Measurements from ENCODE around the gene HADHB.
"Not testable (repeated sequence)": the region's sequence is repeated elsewhere in the genome, so short reads cannot be mapped to it uniquely, and the experiment has no call there.

Gene HADHB

DNA sequence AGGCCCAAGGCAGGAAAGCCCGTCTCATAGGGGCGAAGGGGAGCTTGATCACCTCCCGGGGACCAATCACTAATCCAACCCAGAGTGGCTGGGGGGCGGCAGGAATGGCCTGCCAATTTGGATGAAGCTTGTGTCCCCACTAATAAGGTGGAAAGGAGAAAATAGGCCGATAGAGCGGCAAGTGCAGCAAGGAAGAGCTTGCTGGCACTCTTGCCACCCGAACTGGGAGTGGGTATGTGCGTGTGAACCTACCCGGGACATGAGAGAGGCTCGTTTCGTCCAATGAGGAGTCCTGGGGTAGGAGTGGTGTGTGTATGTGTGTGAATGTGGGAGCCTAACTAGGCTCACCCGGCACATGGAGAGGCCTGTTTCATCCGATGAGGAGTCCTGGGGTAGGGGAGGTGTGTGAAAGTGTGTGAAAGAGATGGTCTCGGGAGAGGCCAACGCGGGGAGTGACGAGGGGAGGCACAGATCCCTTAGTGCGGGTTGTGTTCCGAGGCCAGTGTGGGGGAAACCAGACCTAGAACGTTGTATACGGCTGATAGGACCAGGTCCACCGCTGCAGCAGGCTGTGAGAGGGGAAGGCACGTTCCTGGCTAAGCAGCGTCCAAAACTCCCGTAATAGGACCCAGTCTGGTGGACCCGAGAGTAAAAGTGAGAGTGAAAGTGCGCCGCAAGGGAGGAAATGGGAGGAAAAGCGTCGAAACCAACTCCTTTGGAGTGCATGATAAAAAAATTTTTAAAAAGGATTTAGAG lies 54.1 kb downstream of the HADHB start:
- no peak for DNase-seq

DNA sequence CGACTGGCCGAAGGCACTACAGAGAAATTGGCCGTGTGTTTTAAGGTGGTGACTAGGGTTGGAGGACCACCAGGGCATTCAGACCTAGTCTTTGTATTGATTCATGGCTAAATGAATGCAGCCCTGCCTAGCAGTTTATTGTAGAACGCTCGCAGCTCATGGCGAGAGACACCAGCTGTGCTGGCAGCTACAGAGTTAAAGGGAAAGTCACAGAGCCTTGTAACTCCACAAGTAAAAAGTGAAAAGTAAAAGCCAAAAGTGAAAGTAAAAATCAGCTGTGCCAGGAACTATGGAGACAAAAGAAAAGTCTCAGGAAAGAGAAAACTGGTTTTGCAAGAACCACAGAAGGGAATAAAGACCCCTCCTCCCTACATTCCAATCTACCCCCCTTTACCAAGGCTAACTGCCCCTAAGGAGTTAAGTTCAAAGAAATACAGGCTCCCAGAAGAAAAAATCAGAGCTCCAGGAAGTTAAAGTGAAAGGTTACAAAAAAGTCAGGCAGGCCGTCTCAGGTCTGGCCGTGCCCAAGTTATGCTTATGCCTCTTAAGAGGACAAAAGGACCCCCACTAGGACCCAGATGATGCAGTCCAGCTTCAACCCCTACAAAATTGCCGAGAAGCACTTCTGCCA lies 54.8 kb downstream of the HADHB start:
- DNase-seq = peak; percentile 6

DNA sequence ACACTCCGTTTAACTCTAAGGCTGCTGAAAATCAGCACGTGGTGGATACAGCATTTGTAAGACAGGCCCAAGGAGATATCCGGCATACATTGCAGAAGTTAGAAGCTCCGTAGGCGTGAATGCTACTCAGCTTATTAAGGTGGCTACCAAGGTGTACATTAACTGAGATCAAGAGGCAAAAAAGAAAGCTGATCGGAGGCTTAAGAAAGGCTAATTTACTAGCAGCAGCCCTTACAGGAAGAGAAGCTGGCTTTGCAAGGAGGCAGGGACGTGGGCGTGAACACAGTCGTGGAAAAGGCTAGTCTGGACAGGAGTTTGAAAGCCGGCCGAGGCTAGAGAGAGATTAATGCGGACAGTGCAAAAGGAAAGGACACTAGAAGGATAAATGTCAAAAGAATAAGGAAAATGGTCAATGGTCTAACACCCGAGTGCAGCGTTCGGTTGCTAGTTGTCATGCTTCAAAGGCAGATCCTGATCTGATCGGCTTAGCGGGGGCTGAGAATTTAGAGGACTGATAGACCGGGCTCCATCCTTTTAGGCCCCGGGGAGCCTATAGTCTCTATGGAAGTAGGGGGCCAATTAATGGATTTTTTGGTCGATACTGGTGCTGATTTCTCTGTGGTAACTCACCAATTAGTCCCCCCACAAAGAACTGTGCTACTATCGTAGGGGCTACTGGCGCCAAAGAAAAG lies 55.6 kb downstream of the HADHB start:
- no peak for DNase-seq

DNA sequence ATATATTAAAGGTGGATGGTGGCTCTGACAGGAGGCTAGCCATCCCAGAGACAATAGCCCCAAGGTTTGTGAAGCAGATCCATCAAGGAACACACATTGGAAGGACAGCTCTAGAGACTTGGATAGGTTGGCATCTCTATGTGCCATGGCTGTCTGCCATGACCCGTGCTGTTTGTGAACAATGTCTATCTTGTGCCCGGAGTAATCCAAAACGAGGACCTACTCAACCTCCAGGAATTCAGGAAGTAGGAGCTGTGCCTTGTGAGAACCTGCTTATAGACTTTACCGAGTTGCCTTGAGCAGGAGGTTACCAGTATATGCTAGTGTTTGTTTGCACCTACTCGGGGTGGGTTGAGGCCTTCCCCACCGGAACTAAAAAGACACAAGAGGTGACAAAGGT lies 58.1 kb downstream of the HADHB start:
- no peak for DNase-seq

DNA sequence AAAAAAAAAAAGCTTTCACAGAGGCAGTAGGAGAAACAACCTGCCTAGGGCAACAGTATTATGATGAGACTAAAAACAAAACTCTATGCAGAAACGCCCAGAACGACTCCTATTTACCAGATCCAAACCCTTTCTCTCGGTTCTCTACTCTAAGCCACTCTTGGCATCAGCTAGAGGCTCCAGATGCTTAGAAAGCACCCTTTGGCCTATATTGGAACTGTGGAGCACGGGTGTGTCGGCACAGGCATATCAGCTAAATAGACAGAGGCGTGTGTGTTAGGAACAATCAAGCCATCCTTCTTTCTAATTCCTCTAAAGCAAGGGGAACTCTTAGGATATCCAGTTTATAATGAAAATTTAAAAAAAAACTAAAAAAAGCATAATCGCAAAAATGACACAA lies 60.4 kb downstream of the HADHB start:
- DNase-seq = not testable (repeated sequence)

DNA sequence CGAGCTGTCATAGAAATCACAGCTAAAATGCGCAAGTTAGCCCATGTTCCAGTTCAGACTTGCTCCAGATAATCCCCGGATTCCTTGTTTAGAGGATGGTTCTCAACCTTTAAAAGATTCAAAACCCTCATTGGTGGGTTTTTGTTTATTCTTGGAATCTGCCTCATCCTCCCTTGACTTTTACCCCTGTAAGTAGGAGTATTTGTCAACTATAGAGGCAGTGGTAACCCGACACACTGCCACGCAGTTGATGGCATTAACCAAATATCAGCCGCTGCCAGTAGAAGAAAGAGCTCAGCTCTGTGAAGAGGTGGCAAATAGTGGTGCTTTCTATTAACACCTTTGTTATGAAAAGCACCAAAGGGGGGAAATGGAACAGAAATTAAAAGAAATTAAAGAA lies 60.8 kb downstream of the HADHB start:
- DNase-seq = no peak

DNA sequence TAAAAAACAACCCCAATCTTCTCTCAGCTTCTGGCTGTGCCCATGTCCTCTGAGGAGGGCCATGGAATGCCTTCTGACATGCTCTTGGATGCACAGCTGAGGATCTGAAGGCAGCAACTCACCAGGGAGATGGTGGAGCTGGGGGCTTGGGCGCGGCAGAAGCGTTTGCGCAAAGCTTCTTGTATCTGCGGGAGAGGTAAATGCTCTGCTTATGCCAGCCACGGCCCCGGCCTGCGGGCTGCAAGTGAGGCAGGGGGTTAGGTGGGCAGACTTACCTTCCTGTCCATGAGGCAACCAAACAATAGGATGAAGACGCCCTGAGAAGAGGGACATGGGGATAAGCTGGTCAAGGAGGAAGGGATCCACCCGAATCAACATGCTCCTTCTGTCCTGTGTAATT lies 65.2 kb downstream of the HADHB start:
- no peak for DNase-seq

DNA sequence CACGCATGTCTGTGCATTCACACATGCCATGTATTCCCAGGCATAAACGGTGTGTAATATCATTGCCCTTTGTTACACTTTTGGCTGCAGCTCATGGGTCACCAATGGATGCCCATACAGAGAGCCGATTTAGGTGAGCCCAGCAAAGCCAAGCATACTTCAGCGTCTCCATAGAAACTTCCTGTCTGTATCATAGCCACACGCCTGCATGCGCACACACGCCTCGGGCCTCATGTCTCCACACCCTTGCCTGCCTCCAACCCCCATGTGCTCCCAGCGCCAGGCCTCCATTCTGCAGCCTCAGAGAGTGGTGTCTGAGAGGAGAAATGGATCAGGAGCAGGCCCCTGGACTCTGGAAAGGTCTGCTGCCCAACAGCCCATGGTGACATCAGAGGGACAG lies 67.7 kb downstream of the HADHB start:
- no peak for DNase-seq

DNA sequence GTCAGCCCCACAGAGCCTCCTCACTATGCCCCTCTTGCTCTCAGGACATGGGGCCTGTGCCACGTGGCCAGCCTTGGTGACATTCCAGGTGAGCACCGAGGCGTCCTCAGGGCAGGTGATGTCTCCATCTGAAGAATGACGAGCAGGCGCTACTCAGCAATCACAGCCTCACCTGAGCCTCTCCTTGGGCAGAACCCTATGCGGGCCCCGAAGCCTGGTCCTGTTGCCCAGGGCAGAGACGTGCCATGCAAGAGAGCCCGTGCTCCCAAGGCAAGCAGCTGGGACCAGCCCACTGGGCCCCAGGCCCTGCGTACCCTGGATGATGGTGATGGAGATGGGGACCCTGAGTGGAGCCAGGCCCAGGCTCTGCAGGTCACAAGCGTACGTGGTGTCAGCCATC lies 68.7 kb downstream of the HADHB start:
- DNase-seq = no peak

DNA sequence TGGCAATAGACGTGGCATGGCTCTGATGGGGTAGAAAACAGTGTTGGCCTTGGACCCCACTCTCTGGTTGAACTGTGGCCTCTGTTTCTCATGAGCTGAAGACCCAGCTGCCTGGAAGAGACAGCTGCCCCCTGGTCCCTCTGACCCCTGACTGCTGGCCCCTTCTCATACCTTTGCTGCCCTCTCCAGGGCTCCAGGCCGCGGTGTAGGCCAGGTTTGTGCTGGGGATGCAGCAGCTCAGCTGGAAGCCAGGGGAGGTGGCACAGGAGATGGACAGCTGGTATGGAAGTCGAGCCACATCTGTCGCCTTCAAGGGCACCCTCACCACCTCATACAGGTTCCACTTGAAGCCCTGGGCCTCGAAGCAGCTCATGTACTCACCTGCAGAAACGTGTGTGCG lies 69.5 kb downstream of the HADHB start:
- DNase-seq = no peak

DNA sequence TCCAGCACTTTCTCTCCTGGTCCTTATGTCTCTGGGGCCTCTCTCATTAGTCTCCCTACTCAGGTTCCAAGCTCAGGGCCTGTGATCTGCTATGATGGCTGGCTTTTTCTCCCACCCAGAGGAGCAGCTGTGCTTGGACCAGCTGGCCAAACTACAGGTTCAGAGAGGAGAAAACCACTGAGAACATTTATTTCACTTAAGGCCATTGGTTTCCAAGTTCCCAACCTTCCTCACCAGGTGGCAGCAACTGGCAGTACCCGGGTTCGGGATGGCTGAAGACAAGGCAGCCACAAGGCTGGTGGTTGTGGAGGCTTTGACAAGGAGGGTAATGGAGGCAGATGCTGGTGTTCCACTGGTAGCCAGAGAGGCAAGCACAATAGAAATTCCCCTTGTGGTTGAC lies 71.3 kb downstream of the HADHB start:
- DNase-seq = no peak

DNA sequence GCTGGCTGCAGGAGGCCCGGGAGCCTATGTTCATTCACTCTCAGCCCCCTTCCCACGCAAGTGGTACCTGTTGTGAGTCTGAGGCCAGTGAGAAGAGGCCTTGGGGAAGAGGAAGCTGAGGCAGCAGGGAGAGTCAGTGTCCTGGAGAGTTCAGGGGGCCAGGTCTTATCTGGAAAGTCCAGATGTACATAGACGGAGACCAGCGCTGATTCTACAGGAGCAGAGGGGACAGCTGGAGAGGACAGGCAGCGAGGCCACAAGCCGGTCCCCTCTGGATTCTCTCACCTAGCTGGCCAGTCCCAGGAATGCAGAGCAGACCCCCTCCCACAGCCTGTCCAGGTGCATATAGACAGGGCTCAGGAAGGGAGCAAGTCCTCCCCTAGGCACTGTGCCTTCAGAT lies 72.1 kb downstream of the HADHB start:
- no peak for DNase-seq

DNA sequence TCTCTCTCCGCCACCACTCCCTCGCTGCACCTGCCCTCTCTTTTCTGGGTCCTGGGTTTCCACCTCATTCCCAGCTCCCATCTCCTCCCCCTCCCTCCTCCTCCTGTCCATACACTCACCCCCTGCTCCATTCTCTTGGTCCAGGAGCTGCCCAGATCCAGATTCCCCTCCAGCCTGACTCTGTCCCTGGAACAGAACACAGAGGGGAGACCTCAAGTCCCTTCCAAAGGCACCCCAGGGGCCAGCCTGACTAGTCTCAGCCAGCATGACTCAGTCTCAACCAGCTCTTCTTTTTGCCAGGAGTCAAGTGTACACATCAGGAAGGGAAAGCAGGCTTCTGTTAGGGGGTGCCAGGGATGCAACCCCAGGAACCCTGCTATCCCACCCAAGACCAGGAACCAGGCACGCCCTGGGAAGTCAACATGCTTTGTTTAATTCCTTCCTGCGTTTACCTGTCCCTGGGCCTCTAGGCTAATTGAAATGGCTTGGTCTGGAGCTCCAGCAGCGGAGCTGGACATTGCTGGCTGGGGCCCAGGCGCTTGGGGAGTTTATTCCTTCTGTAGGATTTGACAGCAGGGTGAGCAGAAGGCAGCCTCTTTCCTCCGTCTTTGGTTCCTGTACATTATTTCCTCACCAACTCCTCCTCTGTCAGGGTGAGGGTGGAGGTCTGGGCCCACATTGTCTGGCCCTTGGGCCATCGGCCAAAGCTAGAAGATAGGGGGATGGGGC lies 72.8 kb downstream of the HADHB start:
- DNase-seq = no peak

DNA sequence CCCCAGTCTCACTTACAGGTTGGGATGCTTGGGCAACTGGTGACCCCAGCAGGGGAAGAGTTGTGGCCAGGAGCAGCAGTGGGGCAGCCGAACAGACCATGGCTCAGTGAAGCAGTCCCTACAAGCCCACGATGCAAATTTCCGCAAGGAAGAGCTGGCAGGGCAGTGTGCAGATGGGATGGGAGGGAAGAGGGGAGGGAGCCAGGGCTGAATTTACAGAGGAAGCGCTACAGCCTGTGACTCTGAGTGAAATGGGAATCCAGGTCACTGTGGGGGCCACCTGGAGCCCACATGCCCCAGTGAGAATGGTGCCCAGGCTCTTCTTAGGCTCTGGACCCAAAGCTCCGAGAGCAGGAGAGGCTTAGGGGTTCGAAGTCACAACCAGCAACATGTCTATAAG lies 74.2 kb downstream of the HADHB start:
- DNase-seq = no peak

DNA sequence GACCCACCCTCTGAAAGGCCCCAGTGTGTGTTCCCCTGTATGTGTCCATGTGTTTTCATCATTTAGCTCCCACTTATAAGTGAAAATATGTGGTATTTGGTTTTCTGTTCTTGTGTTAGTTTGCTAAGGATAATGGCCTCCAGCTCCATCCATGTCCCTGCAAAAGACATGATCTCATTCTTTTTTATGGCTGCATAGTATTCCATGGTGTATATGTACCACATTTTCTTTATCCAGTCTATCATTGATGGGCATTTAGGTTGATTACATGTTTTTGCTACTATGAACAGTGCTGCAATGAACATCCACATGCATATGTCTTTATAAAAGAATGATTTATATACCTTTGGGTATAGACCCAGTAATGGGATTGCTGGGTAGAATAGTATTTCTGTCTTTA lies 79.7 kb downstream of the HADHB start:
- not testable (repeated sequence) for DNase-seq

DNA sequence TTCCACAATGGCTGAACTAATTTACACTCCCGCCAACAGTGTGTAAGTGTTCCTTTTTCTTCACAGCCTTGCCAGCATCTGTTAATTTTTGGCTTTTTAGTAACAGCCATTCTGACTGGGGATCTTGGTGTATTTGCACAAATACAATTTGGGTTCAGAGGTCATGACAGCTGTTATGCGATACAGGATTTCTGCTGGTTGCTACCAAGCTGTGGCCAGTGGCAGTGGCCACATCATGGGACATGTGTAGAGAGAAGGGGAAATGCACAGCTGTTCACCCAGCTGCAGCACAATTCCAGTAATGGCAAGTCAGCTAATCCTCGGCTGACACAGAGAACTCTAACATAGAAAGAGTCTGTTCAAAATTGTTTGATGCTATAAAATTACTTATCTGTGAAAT lies 80.2 kb downstream of the HADHB start:
- DNase-seq = no peak

DNA sequence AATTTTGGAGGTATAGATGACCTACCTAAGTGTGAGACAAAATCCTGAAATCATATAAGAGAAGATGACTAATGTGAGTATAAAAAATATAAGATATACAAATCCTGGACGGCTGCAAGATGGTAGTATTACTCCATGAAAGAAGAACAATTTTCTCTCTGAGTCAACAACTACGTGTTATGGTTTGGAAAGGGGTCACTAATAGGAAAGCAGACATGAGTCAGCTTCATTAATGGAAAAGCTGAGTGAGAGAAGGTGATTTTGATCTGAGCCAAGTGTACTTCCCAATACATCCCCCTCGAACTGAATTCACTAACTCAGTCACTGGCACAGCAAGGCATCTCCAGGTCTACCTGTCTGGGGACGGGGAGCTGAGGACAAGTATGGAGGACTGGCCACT lies 81.1 kb downstream of the HADHB start:
- no peak for DNase-seq

DNA sequence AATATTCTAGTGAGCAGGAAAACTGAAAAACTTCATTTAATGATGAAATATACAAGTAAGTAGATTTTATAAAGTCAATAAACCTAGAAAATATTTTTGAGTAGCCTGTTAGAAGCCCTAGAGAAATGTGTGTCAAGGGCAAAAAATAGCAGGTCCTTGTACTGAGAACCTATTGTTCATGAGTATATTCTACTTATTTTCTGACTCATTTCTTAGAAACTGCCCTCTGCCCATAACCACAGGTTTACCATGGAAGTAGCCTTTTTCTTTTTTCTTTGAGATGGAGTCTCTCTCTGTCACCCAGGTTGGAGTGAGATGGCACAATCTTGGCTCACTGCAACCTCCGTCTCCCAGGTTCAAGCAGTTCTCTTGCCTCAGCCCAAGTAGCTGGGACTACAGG lies 81.8 kb downstream of the HADHB start:
- no peak for DNase-seq

DNA sequence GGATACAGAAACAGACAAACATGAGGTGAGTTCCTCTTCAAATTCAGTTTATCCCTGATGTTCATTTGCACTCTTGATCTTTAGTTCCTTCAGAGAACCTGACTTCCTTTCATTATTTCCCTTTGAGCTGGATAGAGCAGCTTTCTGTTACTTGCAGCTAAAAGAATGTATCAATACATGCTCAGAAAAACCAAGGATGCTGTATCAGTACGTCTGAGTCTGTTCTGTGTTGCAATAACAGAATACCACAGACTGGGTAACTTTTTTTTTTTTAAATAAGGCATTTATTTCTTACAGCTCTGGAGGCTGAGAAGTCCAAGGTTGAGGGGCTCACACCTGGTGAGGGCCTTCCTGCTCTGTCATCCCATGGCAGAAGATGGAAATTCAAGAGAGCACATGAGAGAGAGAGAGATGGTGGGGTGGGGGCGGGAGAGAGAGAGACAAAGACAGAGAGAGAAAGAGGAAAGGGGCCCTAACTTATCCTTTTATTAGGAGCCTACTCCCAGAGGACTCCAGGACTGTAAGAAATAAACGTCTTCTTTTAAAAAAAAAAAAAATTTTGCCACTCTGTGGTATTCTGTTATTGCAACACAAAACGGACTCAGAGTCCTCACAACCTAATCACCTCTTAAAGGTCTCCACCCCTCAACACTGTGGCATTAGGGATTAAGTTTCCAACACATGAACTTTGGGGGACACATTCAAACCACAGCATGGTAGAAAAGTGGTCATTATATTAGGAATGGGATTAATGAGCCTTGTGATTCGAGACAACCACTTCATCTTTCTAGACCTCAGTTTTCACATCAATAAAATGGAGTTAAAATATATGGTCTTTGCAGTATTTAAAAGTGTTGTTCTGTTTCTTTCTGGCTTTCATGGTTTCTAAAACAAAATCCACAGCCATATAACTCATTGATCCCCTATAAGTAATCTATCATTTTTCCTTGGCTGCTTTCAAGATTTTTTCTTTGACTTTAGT lies 82.8 kb downstream of the HADHB start:
- no peak for DNase-seq

DNA sequence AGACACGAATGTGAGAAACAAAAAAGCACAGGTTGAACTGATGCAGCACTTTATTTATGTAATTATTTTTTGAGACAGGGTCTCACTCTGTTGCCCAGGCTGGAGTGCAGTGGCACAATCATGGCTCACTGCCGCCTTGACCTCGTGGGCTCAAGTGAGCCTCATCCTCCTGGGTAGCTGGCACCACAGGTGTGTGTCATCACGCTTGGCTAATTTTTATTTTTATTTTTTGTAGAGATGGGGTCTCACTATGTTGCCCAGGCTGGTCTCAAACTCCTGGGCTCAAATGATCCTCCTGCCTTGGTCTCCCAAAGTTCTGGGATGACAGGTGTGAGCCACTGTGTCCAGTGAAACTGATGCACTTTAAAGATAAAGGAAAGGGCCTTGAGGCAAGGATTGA lies 84.3 kb downstream of the HADHB start:
- DNase-seq = not testable (repeated sequence)

DNA sequence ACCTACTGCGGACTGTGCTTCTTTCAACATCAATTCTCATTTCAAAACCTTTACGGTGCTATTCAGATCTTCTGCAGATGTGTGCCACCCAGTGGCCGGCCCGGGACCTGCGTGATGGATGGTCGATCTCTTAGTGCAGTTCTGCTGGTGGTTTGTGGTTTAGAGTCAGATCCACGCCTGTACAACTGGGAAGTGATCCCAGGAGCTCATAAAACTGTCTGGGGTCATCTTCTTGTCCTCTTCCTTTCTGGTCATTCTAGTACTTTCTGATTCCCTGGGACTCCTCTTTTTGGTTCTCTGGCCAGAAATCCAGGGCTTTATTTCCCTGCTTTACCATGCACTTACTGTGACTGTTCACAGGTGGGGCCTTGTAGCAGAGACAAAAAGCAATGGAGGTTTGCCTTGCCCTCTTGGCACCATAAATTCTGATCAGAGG lies 85.4 kb downstream of the HADHB start:
- peak; percentile 61 for DNase-seq

DNA sequence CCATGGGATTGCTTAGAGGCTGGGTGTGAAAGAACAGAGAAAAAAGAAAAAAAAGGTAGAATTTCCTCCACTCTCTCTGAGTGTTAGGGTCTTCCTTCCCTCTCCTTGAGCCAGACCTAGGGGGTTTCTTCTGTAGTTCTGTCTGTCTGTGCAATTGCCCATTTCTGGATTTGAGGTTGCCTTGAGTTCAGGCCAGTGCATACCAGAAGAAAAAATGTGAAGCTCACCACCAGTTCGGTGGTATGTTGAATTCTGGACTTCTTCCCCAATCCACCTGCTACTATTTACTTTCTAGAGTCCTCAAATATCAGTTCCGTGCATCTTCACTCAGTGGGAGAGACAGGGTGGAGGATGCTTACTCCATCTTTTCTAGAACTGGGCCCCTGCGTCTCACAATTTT lies 85.9 kb downstream of the HADHB start:
- DNase-seq = no peak

All from T1000 (cell line).